HEK293 (cell line): Measurements from ENCODE around the gene ADAMTS17.

Experiments used
- CTCF ChIA-PET: fragments of 350-600 bp; formaldehyde crosslinking; extraction: SDS; loops from one replicate; lab custom pipeline; 2021; ENCODE audit warnings: antibody characterized with exemption; lab: Yijun Ruan, JAX
- POLR2A ChIA-PET: fragments of 300-600 bp; formaldehyde crosslinking; extraction: SDS; loops from one replicate; lab custom pipeline; 2020; ENCODE audit warnings: antibody characterized with exemption, inconsistent platforms; lab: Yijun Ruan, JAX
- H3K27ac ChIP-seq: fragments of 200-500 bp; sonication (Bioruptor generic); 2 replicates; pipeline ENCODE4 v1.5.1; 2014; ENCODE audit warnings: low read depth, low read length, control low read depth, inconsistent platforms; ENCODE audit errors: extremely low read depth
- H3K36me3 ChIP-seq, 2 experiments: fragments of 200-500 bp in 1 of 2; sonication (Bioruptor generic) in 1 of 2; 1 replicate in 1 of 2; 2 replicates in 1 of 2; pipeline ENCODE4 v1.5.1; 2014 to 2017; ENCODE audit warnings: inconsistent platforms in 2 of 2, low read length in 2 of 2; ENCODE audit not compliant: control insufficient read depth in 2 of 2, insufficient read depth in 1 of 2
- H3K4me1 ChIP-seq: fragments of 200-500 bp; sonication (Bioruptor generic); 2 replicates; pipeline ENCODE4 v1.5.1; 2014; ENCODE audit warnings: mild to moderate bottlenecking, low read length, inconsistent platforms; ENCODE audit not compliant: control insufficient read depth, insufficient read depth
- H3K4me3 ChIP-seq: 2 replicates; pipeline ENCODE4 v1.5.1; 2011; ENCODE audit warnings: low read depth, mild to moderate bottlenecking, control low read depth, low read length, moderate library complexity
- H3K9me3 ChIP-seq: fragments of 200-500 bp; sonication (Bioruptor generic); 2 replicates; pipeline ENCODE4 v1.5.1; 2014; ENCODE audit warnings: low read depth, low read length, inconsistent platforms; ENCODE audit not compliant: control insufficient read depth, insufficient read depth
- ELK4 ChIP-seq: IDR thresholded peaks from 2 replicates; pipeline ENCODE4 v1.6.1; 2011; ENCODE audit warnings: mild to moderate bottlenecking, low read depth, low read length, borderline replicate concordance
- GLIS2 ChIP-seq: fragments of 450-650 bp; formaldehyde crosslinking; IDR thresholded peaks from 2 replicates; pipeline ENCODE4 v1.5.1; 2016; ENCODE audit warnings: missing biosample characterization, missing genetic modification characterization
- HIC1 ChIP-seq: fragments of 450-650 bp; formaldehyde crosslinking; IDR thresholded peaks from 2 replicates; pipeline ENCODE4 v1.5.1; 2016; ENCODE audit warnings: missing biosample characterization, missing genetic modification characterization
- HOXA7 ChIP-seq: sonication (generic); formaldehyde crosslinking; IDR thresholded peaks from 2 replicates; pipeline ENCODE4 v1.8.1; 2022; ENCODE audit warnings: missing genetic modification reagents, borderline replicate concordance
- KLF1 ChIP-seq: fragments of 450-650 bp; formaldehyde crosslinking; IDR thresholded peaks from 2 replicates; pipeline ENCODE4 v1.5.1; 2016; ENCODE audit warnings: missing biosample characterization, missing genetic modification characterization
- PRDM1 ChIP-seq: fragments of 450-650 bp; formaldehyde crosslinking; IDR thresholded peaks from 2 replicates; pipeline ENCODE4; 2016; ENCODE audit warnings: missing biosample characterization, missing genetic modification characterization
- SP2 ChIP-seq: fragments of 450-650 bp; formaldehyde crosslinking; IDR thresholded peaks from 2 replicates; pipeline ENCODE4 v1.5.1; 2016; ENCODE audit warnings: missing biosample characterization, missing genetic modification characterization
- ZBTB20 ChIP-seq: fragments of 450-650 bp; formaldehyde crosslinking; IDR thresholded peaks from 2 replicates; pipeline ENCODE4 v1.5.1; 2016; ENCODE audit warnings: missing biosample characterization, missing genetic modification characterization
- ZEB2 ChIP-seq: fragments of 450-650 bp; formaldehyde crosslinking; IDR thresholded peaks from 2 replicates; pipeline ENCODE4 v1.5.1; 2016; ENCODE audit warnings: missing biosample characterization, missing genetic modification characterization
- ZFP37 ChIP-seq: fragments of 450-650 bp; formaldehyde crosslinking; IDR thresholded peaks from 2 replicates; pipeline ENCODE4 v1.5.1; 2016; ENCODE audit warnings: missing biosample characterization, missing genetic modification characterization
- ZNF132 ChIP-seq: fragments of 450-650 bp; formaldehyde crosslinking; IDR thresholded peaks from 2 replicates; pipeline ENCODE4 v1.5.1; 2017; ENCODE audit warnings: missing biosample characterization, missing genetic modification characterization, borderline replicate concordance
- ZNF155 ChIP-seq: fragments of 450-650 bp; formaldehyde crosslinking; IDR thresholded peaks from 2 replicates; pipeline ENCODE4 v1.5.1; 2016; ENCODE audit warnings: missing biosample characterization, missing genetic modification characterization
- ZNF48 ChIP-seq: fragments of 450-650 bp; formaldehyde crosslinking; IDR thresholded peaks from 2 replicates; pipeline ENCODE4 v1.5.1; 2016; ENCODE audit warnings: missing biosample characterization, missing genetic modification characterization
- ZNF660 ChIP-seq: fragments of 450-650 bp; IDR thresholded peaks from 2 replicates; pipeline ENCODE4 v1.5.1; 2018; ENCODE audit warnings: missing biosample characterization, mild to moderate bottlenecking, missing genetic modification characterization
- ZNF664 ChIP-seq: fragments of 450-650 bp; formaldehyde crosslinking; IDR thresholded peaks from 2 replicates; pipeline ENCODE4 v1.5.1; 2016; ENCODE audit warnings: missing biosample characterization, missing genetic modification characterization
- ZNF692 ChIP-seq: fragments of 450-650 bp; formaldehyde crosslinking; IDR thresholded peaks from 2 replicates; pipeline ENCODE4 v1.5.1; 2016; ENCODE audit warnings: missing biosample characterization, missing genetic modification characterization
- TF ChIP-seq, protein P1 (sequence below): fragments of 450-650 bp; formaldehyde crosslinking; IDR thresholded peaks from 2 replicates; pipeline ENCODE4 v1.5.1; 2017; ENCODE audit warnings: missing biosample characterization, mild to moderate bottlenecking, missing genetic modification characterization, moderate library complexity
- TF ChIP-seq, protein P2 (sequence below): sonication (generic); formaldehyde crosslinking; IDR thresholded peaks from 2 replicates; pipeline ENCODE4 v1.8.1; 2022; ENCODE audit warnings: mild to moderate bottlenecking, moderate library complexity, missing genetic modification reagents

Gene ADAMTS17

GRCh38 chr15:100263031-100263430 lies 78.7 kb downstream of the ADAMTS17 start:
- CTCF ChIA-PET, result interaction anchor here (0.6 kb wide), 1 partner anchor 29 kb away, joined by 5 read pairs; no protein-coding TSS in a partner anchor
- Histone ChIP-seq H3K36me3 (peaks cover 4 to 14% of the 10 kb centered on the region in 2 experiments; a peak in 2 of 3 replicates), H3K9me3 (no peaks in the 10 kb centered on the region), H3K4me3 (no peak overlapping the region), H3K27ac (no peak overlapping the region), H3K4me1 (no peaks in the 10 kb centered on the region)
- POLR2A ChIA-PET, result no interaction called here
- TF ChIP-seq HOXA7, result no peak

- CTCF ChIA-PET, result no interaction called here
These were observed 80.2 kb downstream of the ADAMTS17 start for GRCh38 chr15:100261302-100262240.

More at GRCh38 chr15:100261302-100262240, 80.2 kb downstream of the ADAMTS17 start:
- TF ChIP-seq KLF1 (tag by site-specific recombination), result no peak
- TF ChIP-seq PRDM1 (tag by site-specific recombination), result no peak
- TF ChIP-seq, protein P1, sequence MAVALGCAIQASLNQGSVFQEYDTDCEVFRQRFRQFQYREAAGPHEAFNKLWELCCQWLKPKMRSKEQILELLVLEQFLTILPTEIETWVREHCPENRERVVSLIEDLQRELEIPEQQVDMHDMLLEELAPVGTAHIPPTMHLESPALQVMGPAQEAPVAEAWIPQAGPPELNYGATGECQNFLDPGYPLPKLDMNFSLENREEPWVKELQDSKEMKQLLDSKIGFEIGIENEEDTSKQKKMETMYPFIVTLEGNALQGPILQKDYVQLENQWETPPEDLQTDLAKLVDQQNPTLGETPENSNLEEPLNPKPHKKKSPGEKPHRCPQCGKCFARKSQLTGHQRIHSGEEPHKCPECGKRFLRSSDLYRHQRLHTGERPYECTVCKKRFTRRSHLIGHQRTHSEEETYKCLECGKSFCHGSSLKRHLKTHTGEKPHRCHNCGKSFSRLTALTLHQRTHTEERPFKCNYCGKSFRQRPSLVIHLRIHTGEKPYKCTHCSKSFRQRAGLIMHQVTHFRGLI (tag by site-specific recombination), result no peak
- no peak for TF ChIP-seq ZNF692
- TF ChIP-seq, protein P2, sequence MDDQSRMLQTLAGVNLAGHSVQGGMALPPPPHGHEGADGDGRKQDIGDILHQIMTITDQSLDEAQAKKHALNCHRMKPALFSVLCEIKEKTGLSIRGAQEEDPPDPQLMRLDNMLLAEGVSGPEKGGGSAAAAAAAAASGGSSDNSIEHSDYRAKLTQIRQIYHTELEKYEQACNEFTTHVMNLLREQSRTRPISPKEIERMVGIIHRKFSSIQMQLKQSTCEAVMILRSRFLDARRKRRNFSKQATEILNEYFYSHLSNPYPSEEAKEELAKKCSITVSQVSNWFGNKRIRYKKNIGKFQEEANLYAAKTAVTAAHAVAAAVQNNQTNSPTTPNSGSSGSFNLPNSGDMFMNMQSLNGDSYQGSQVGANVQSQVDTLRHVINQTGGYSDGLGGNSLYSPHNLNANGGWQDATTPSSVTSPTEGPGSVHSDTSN (CRISPR knock-in tag), result no peak
- no peak for TF ChIP-seq ZNF155 (tag by site-specific recombination)
- no peak for TF ChIP-seq ZEB2
- no peak for TF ChIP-seq ZNF48 (tag by site-specific recombination)
- TF ChIP-seq GLIS2, result no peak
- no peak for TF ChIP-seq ZBTB20 (tag by site-specific recombination)
- no peak for TF ChIP-seq ELK4
- no peak for TF ChIP-seq ZNF664 (tag by site-specific recombination)
- TF ChIP-seq HIC1, result no peak
- no peak for TF ChIP-seq ZNF132 (tag by site-specific recombination)
- no peak for TF ChIP-seq ZNF660
- TF ChIP-seq ZFP37 (tag by site-specific recombination), result no peak
- no peak for TF ChIP-seq SP2 (tag by site-specific recombination)
- POLR2A ChIA-PET, result no interaction called here
- Histone ChIP-seq H3K4me1 (no peaks in the 10 kb centered on the region), H3K9me3 (no peaks in the 10 kb centered on the region), H3K36me3 (peaks cover 8 to 19% of the 10 kb centered on the region in 2 experiments; a peak in 2 of 3 replicates), H3K4me3 (no peak overlapping the region), H3K27ac (no peak overlapping the region)
